Subcutaneous adipose tissue (tissue), 4 donors: ENCODE results near the gene RHAG. TPM values are rescaled to one million over a fixed set of nuclear protein-coding genes. Genes with fewer than 3 reads are reported as not detected.

Source experiments
- total RNA-seq, 4 donors: library from RNA; depleted of rRNA; stranded (reverse); fragments of >200 nt; gene quantifications; one replicate each; pipeline ENCODE4 v1.1.0, GENCODE V29; 2016
- TF ChIP-seq, protein P1 (sequence below): fragments of 450-650 bp; IDR thresholded peaks from one replicate; pipeline ENCODE4 v1.5.1; 2016; ENCODE audit warnings: low read depth, mild to moderate bottlenecking, control low read depth, antibody characterized with exemption, moderate library complexity

Gene RHAG
- total RNA-seq, 4 donors from 2014 or later: not detected

DNA sequence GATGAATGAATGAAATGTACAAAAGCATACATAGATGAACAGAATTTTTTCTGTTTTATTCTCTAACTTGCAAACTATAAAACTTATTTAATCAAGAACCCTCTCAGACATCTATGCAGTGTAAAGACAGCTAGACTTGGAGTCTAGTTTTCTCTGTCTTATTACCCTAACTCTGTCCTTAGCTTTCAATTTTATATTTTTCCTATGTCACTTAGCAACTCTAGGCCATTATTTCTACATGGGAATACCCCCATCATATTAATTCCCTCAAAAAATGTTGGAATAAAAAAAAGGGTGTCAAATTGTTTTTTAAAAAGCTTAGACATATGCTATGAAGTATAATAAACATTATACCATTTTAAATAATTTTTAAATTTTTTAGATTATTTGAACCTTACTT, 1.2 kb downstream of the RHAG start:
- TF ChIP-seq, protein P1, sequence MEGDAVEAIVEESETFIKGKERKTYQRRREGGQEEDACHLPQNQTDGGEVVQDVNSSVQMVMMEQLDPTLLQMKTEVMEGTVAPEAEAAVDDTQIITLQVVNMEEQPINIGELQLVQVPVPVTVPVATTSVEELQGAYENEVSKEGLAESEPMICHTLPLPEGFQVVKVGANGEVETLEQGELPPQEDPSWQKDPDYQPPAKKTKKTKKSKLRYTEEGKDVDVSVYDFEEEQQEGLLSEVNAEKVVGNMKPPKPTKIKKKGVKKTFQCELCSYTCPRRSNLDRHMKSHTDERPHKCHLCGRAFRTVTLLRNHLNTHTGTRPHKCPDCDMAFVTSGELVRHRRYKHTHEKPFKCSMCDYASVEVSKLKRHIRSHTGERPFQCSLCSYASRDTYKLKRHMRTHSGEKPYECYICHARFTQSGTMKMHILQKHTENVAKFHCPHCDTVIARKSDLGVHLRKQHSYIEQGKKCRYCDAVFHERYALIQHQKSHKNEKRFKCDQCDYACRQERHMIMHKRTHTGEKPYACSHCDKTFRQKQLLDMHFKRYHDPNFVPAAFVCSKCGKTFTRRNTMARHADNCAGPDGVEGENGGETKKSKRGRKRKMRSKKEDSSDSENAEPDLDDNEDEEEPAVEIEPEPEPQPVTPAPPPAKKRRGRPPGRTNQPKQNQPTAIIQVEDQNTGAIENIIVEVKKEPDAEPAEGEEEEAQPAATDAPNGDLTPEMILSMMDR: no peak

DNA sequence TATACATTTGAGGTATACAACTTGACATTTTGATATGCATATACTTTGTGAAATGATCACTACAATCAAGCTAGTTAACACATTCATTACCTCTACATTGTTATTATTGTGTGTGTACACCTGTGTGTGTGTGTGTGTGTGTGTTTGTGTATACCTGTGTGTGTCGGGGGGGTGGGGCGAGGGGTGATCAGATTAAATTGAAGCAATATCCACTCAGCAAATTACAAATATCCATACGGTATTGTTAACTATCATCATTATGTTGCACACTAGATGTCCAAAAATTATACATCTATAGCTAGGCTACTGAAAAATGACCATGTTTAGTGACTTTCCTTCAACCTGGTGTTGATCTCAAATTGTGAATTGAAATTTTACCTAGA, 1.8 kb downstream of the RHAG start:
- TF ChIP-seq, protein P1: no peak

GRCh38 chr6:49634092-49634835, 2.4 kb downstream of the RHAG start:
- TF ChIP-seq, protein P1: no peak

DNA sequence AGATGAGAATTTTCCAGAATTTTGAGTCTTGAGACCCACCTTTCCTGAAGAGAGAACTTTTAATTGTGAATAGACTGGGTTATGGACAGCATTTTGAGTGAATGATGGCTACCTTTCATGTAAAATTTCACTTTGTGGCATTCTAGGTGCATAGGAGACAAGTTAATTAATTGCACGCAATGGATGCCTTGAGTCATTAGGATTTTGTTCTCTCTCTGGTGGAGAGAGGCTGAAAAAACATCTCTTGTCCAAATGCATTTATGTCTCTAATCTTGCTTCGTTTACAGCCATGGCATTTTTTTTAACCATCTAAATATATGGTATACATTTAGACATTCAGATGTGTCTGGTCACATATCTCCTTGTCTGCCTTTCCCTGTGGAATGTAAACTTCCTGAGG, 3.1 kb downstream of the RHAG start:
- TF ChIP-seq, protein P1: no peak

DNA sequence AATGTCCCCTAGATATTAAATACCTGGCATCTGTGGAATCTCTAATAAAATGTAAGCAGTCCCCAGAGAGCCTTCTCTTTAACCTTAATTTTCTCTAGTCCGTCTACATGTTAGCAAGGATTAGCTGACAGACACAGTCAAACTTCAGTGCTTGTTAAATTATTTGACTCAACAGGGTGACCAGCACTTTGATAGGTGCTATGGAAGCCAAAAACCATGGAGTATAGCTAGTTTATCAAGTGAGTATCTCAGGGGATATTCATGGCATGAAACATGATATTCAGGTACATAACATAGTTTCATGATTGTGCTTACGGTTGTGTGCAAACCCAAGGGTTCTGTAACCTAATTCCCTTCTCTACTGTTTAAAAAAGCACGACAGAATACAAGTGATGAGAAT, 3.9 kb downstream of the RHAG start:
- TF ChIP-seq, protein P1: no peak

- TF ChIP-seq, protein P1: no peak
Measured at GRCh38 chr6:49626811-49627210, 9.8 kb downstream of the RHAG start.

GRCh38 chr6:49618257-49618656, 18.4 kb downstream of the RHAG start:
- TF ChIP-seq, protein P1: no peak
